Measurements from ENCODE around the gene C1QTNF6. TPM values are rescaled to one million over a fixed set of nuclear protein-coding genes. Genes with fewer than 3 reads are reported as not detected.

Gene C1QTNF6
- total and polyA plus RNA-seq, 2 of the 4 experiments (the other 2 are of a cell fraction): 1.1 to 10.9 TPM

- TF ChIP-seq MXI1 (IDR thresholded peaks at IDR 0.05; ENCODE audit: borderline replicate concordance, low read depth, low read length): no peak
- no peak for TF ChIP-seq NFE2L2 (IDR thresholded peaks at IDR 0.05; ENCODE audit: low read depth, low read length)
Observed at GRCh38 chr22:37163575-37164504, 24.2 kb downstream of the C1QTNF6 start (continued).

GRCh38 chr22:37163096-37163489 is 25.0 kb downstream of the C1QTNF6 start:
- dilution Hi-C loops (cut with HindIII; ENCODE audit: low sequenced_read_pairs, unreplicated experiment): no loop called here
- no peak overlapping the region for H3K14ac ChIP-seq (replicated peaks; ENCODE audit: low read depth, low read length)
- H4K91ac ChIP-seq (ENCODE audit: insufficient read depth, low read depth, low read length): no peak overlapping the region
- intact Hi-C loops (cut with micrococcal nuclease): no loop called here
- H3K79me1 ChIP-seq (ENCODE audit: low read depth in 1 of 2, low read length in 2 of 2): no peaks in the 10 kb centered on the region
- ATAC-seq (ENCODE audit: low read depth): no peak
- in situ Hi-C loops (cut with MboI; ENCODE audit: low sequenced_read_pairs): loop anchor here (5.0 kb wide), 1 partner anchor 34 kb away; no protein-coding TSS in a partner anchor
- no peak overlapping the region for H2AK9ac ChIP-seq (replicated peaks; ENCODE audit: low read depth, low read length, poor library complexity)
- no peaks in the 10 kb centered on the region for H3K36me3 ChIP-seq (ENCODE audit: control insufficient read depth, insufficient read depth, low read length)
- H3K56ac ChIP-seq (ENCODE audit: extremely low read depth, insufficient read depth, low read length): no peak overlapping the region
- no peak overlapping the region for H3K4me3 ChIP-seq (ENCODE audit: insufficient read depth, low read depth, low read length)
- H3K4me2 ChIP-seq (ENCODE audit: low read depth, low read length): no peak overlapping the region
- no peaks in the 10 kb centered on the region for H4K20me1 ChIP-seq (ENCODE audit: insufficient read depth, low read length)
- no peak overlapping the region for H4K8ac ChIP-seq (ENCODE audit: low read depth in 2 of 2, low read length in 2 of 2)
- H2BK5ac ChIP-seq (ENCODE audit: low read depth, low read length, poor library complexity, severe bottlenecking): no peak overlapping the region
- H3K4me1 ChIP-seq (ENCODE audit: control insufficient read depth, insufficient read depth, low read length): no peaks in the 10 kb centered on the region; the same call in 1 of the 2 replicates
- no peak overlapping the region for H3K23ac ChIP-seq (ENCODE audit: low read depth, low read length)
- BruUV-seq (replicated peaks): no TSS peak
- no peak overlapping the region for H4K5ac ChIP-seq (ENCODE audit: low read depth, low read length)
- DNase-seq: no peak
- no peak overlapping the region for H3K27ac ChIP-seq (ENCODE audit: insufficient read depth, low read length)
- no peak overlapping the region for H3K9ac ChIP-seq (ENCODE audit: low read depth, low read length)
- 70% methylated on average over 2 of the region's 5 CpGs; no CpG with 5 or more reads in 1 of the 2 experiments for WGBS, 2 experiments (ENCODE audit: extremely low coverage in 2 of 2, insufficient read length in 1 of 2)
- no peak overlapping the region for H2BK15ac ChIP-seq (ENCODE audit: low read depth, low read length)
- no peak overlapping the region for H3K18ac ChIP-seq (ENCODE audit: low read depth, low read length)
- H3K27me3 ChIP-seq (ENCODE audit: control insufficient read depth, insufficient read depth, low read length): peaks cover 23% of the 10 kb centered on the region
- peak overlapping the region; percentile 32 for H2AFZ ChIP-seq (replicated peaks; ENCODE audit: low read length, poor library complexity)
- POLR2A ChIA-PET (ENCODE audit: unreplicated experiment): no interaction called here
- no peak overlapping the region for H3K4ac ChIP-seq (ENCODE audit: low read depth, low read length)
- H2AK5ac ChIP-seq (ENCODE audit: low read depth, low read length): no peak overlapping the region
- CTCF ChIA-PET: no interaction called here
- H2BK20ac ChIP-seq (ENCODE audit: low read depth, low read length): no peak overlapping the region
- no peak overlapping the region for H2BK120ac ChIP-seq (ENCODE audit: low read depth, low read length)
- H3K9me3 ChIP-seq (ENCODE audit: control insufficient read depth, insufficient read depth, low read length): peaks cover 6% of the 10 kb centered on the region; the same call in 1 of the 2 replicates
- no peaks in the 10 kb centered on the region for H3K9me1 ChIP-seq (ENCODE audit: insufficient read depth, low read length)
- TF ChIP-seq RAD21 (IDR thresholded peaks at IDR 0.05; ENCODE audit: low read length): no peak
- no peak for TF ChIP-seq NFE2L2 (IDR thresholded peaks at IDR 0.05; ENCODE audit: low read depth, low read length)
- TF ChIP-seq MAFK (IDR thresholded peaks at IDR 0.05; ENCODE audit: low read depth, low read length): no peak
- no peak for TF ChIP-seq MXI1 (IDR thresholded peaks at IDR 0.05; ENCODE audit: borderline replicate concordance, low read depth, low read length)
- no peak for TF ChIP-seq RFX5 (IDR thresholded peaks at IDR 0.05; ENCODE audit: low read depth, low read length)
- no peak for TF ChIP-seq BHLHE40 (IDR thresholded peaks at IDR 0.05; ENCODE audit: low read depth, low read length)
- no peak for TF ChIP-seq CHD1 (IDR thresholded peaks at IDR 0.05; ENCODE audit: low read depth, low read length)
- no peak for TF ChIP-seq SMC3 (IDR thresholded peaks at IDR 0.05; ENCODE audit: low read depth, low read length)
- TF ChIP-seq FOS (IDR thresholded peaks at IDR 0.05; ENCODE audit: low read depth, low read length): no peak
- TF ChIP-seq MAZ (IDR thresholded peaks at IDR 0.05; ENCODE audit: borderline replicate concordance, low read depth, low read length): no peak
- TF ChIP-seq POLR2A (IDR thresholded peaks at IDR 0.05; ENCODE audit: low read depth, low read length): no peak
- TF ChIP-seq ELK1 (IDR thresholded peaks at IDR 0.05; ENCODE audit: borderline replicate concordance, low read depth, low read length): no peak
- TF ChIP-seq, protein P1, sequence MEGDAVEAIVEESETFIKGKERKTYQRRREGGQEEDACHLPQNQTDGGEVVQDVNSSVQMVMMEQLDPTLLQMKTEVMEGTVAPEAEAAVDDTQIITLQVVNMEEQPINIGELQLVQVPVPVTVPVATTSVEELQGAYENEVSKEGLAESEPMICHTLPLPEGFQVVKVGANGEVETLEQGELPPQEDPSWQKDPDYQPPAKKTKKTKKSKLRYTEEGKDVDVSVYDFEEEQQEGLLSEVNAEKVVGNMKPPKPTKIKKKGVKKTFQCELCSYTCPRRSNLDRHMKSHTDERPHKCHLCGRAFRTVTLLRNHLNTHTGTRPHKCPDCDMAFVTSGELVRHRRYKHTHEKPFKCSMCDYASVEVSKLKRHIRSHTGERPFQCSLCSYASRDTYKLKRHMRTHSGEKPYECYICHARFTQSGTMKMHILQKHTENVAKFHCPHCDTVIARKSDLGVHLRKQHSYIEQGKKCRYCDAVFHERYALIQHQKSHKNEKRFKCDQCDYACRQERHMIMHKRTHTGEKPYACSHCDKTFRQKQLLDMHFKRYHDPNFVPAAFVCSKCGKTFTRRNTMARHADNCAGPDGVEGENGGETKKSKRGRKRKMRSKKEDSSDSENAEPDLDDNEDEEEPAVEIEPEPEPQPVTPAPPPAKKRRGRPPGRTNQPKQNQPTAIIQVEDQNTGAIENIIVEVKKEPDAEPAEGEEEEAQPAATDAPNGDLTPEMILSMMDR (conservative IDR thresholded peaks at IDR 0.05; ENCODE audit: low read depth, low read length): no peak
- TF ChIP-seq CEBPB (IDR thresholded peaks at IDR 0.05; ENCODE audit: low read depth, low read length): no peak
